ENCODE measurements around the gene PLK1.

- TF ChIP-seq CTCF (IDR thresholded peaks at IDR 0.05) = no peak
- TF ChIP-seq POLR2A (IDR thresholded peaks at IDR 0.05) = no peak
- no peak for TF ChIP-seq EP300 (IDR thresholded peaks at IDR 0.05)
- TF ChIP-seq POLR2AphosphoS5 (IDR thresholded peaks at IDR 0.05) = no peak
These were observed 10.9 kb downstream of the PLK1 start for GRCh38 chr16:23689442-23690187.
